Measurements from ENCODE around the gene MAMDC2. TPM values are rescaled to one million over a fixed set of nuclear protein-coding genes. Genes with fewer than 3 reads are reported as not detected.
A peak's percentile ranks its signal among the peaks of the same experiment; 100 is the strongest.

The MAMDC2 gene
- total RNA-seq, 1 experiment from 2014 or later, result 4.6 TPM

DNA sequence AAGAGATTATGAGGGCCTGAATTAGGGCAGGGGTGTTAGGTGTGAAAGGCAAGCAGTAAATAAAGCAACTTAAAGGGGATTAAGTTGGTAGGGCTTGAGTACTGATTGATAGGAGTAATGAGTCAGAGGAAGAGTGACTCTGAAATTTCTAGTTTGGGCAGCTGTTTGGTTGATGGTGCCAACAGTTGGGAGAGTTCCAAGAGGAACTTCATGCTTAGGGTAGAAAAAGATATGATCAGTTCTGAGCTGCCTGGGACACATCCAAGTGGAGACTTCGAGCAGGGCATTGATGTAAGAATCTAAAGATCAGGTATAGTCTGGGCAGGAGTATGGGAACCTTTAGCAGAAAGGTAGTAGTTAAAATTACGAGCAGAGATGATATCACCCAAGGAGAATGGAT is 10.2 kb downstream of the MAMDC2 start:
- Histone ChIP-seq H4K8ac (replicated peaks; ENCODE audit: insufficient read length, low read depth, low read length) (no peak overlapping the region), H4K91ac (ENCODE audit: insufficient read length, low read depth, low read length) (no peak overlapping the region), H2AK5ac (ENCODE audit: insufficient read length, low read length) (no peak overlapping the region), H3K27me3 (ENCODE audit: insufficient read depth, low read length) (no peaks in the 10 kb centered on the region), H3K56ac (ENCODE audit: insufficient read length, low read depth, low read length) (no peak overlapping the region), H2AFZ (ENCODE audit: low read length) (no peak overlapping the region), H3K4me1 (ENCODE audit: insufficient read depth, low read length) (no peaks in the 10 kb centered on the region), H3K27ac (ENCODE audit: insufficient read length, low read depth, low read length) (no peak overlapping the region), H3K9ac (ENCODE audit: extremely low read depth, insufficient read length, low read length) (no peak overlapping the region), H3K4ac (ENCODE audit: low read depth, low read length) (no peak overlapping the region), H3K79me2 (ENCODE audit: insufficient read depth, low read length) (no peaks in the 10 kb centered on the region), H2BK15ac (ENCODE audit: low read depth, low read length) (no peak overlapping the region), H4K20me1 (ENCODE audit: control insufficient read depth, insufficient read depth, insufficient read length) (no peaks in the 10 kb centered on the region), H3K4me2 (ENCODE audit: insufficient read depth, insufficient read length, low read length) (no peak overlapping the region), H2BK12ac (ENCODE audit: insufficient read length, low read depth, low read length) (no peak overlapping the region), H3K18ac (ENCODE audit: insufficient read length, low read depth, low read length) (no peak overlapping the region), H3K14ac (ENCODE audit: insufficient read depth, low read length) (no peak overlapping the region), H2BK20ac (ENCODE audit: low read depth, low read length, poor library complexity, severe bottlenecking) (no peak overlapping the region), H2BK120ac (ENCODE audit: low read depth, low read length, poor library complexity, severe bottlenecking) (no peak overlapping the region), H3K23ac (ENCODE audit: insufficient read length, low read depth, low read length) (no peak overlapping the region), H3K79me1 (ENCODE audit: insufficient read depth, low read depth, low read length, poor library complexity, severe bottlenecking) (no peaks in the 10 kb centered on the region), H3K23me2 (ENCODE audit: insufficient read length, low read depth, low read length, poor library complexity, severe bottlenecking) (no peaks in the 10 kb centered on the region), H3K9me3 (ENCODE audit: control insufficient read depth, low read depth, low read length) (no peaks in the 10 kb centered on the region), H4K5ac (ENCODE audit: insufficient read length, low read depth, low read length) (no peak overlapping the region), H2BK5ac (ENCODE audit: insufficient read length, low read length) (no peak overlapping the region), H3T11ph (ENCODE audit: low read length) (no peak overlapping the region)
- peaks cover 2 to 9% (median 3%) of the 10 kb centered on the region in 3 experiments; a peak in 5 of 7 replicates for H3K36me3 Mint-ChIP-seq (ENCODE audit: insufficient read depth in 1 of 3, low read depth in 3 of 3)
- no peak for DNase-seq
- TF ChIP-seq, protein P1, sequence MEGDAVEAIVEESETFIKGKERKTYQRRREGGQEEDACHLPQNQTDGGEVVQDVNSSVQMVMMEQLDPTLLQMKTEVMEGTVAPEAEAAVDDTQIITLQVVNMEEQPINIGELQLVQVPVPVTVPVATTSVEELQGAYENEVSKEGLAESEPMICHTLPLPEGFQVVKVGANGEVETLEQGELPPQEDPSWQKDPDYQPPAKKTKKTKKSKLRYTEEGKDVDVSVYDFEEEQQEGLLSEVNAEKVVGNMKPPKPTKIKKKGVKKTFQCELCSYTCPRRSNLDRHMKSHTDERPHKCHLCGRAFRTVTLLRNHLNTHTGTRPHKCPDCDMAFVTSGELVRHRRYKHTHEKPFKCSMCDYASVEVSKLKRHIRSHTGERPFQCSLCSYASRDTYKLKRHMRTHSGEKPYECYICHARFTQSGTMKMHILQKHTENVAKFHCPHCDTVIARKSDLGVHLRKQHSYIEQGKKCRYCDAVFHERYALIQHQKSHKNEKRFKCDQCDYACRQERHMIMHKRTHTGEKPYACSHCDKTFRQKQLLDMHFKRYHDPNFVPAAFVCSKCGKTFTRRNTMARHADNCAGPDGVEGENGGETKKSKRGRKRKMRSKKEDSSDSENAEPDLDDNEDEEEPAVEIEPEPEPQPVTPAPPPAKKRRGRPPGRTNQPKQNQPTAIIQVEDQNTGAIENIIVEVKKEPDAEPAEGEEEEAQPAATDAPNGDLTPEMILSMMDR (conservative IDR thresholded peaks at IDR 0.05), result no peak
- peaks cover 5 to 6% of the 10 kb centered on the region in 2 experiments; a peak in 3 of 5 replicates for H3K9me3 Mint-ChIP-seq
- H3K27me3 Mint-ChIP-seq (ENCODE audit: low read depth), result no peaks in the 10 kb centered on the region; the same call in 1 of the 2 replicates
- no peak overlapping the region for H3K4me3 Mint-ChIP-seq
- no peaks in the 10 kb centered on the region; a peak in 1 of 4 replicates for H3K4me1 Mint-ChIP-seq
- peak overlapping the region in 1 of 3 experiments; percentile 5; a peak in 1 of 7 replicates for H3K27ac Mint-ChIP-seq
- no CpG with 5 or more reads among the region's 2 CpGs for WGBS (ENCODE audit: extremely low coverage, insufficient read length, low lambda C conversion rate)
